Raji (cell line): Measurements from ENCODE around the gene ABCC4.

Experiments used
- POLR2A ChIP-seq: IDR thresholded peaks from 2 replicates; pipeline ENCODE4 v1.6.1; 2011; ENCODE audit warnings: low read depth, low read length, control low read depth; ENCODE audit not compliant: insufficient read depth

Gene ABCC4

DNA sequence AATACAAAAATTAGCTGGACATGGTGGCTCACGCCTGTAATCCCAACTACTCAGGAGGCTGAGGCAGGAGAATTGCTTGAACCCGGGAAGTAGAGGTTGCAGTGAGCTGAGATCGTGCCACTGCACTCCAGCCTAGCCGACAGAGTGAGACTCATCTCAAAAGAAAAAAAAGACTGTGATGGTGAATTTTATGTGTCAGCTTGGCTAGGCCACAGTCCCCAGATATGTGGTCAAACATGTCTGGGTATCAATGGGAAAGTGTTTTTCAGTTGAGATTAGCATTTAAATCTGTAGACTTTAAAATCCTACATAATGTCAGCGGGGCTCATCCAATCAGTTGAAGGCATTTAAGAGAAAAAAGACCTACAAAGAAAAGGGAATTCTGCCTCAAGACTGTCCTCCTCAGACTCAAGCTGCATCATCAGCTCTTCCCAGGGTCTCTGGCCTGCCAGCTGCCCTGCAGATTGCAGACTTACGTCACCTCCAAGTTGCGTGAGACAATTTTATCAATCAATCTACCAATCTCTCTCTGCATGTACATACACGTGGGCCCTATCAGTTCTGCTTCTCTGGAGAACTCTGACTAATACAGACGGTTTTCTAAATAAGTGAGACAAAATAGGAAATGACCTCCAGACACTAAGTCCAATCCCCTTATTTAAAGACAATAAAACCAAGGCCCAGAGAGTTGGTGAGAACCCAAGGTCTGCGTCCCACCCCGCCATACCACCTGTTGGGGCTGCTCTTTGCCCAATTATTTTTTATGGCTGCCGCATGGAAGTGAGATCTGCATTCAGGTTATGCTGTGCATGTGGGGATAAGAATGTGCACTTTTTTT, 99.2 kb downstream of the ABCC4 start:
- no peak for TF ChIP-seq POLR2A

DNA sequence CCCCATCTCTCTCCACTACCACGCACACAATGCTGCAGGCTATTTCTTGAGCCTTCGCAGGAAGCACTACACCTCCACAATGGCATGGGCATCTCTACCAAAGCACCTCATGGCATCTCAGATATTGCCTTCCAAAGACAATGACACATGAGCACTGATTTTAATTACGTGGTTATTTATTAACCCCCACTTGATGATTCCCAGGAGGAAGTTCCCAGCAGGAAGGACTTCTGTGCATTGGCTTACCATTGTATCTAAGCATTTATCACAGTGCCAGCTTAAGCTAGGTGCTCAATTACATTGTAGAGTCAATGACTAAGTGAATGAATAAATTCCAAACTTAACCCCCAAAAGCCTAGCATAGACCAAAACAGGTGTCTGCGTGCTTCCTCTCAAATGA, 101.4 kb downstream of the ABCC4 start:
- no peak for TF ChIP-seq POLR2A

DNA sequence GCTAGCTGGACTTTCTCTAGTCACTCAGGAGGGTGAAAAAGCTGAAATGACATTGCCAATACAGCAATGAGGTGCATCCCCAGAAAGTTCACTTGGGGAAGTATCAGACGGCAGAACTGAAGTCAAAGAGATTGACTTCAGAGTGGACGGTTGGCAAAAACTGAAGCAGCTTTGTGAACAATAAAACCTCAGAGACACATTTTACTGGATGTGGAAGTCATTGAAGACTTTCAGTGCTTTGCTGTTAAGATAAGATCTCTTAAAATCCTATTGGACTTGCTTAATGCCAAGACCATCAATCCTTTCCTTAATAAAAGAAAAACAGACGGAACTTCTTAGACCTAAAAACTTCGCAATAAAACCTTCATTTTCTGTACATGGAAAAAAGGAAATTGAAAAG, 103.7 kb downstream of the ABCC4 start:
- TF ChIP-seq POLR2A: no peak

DNA sequence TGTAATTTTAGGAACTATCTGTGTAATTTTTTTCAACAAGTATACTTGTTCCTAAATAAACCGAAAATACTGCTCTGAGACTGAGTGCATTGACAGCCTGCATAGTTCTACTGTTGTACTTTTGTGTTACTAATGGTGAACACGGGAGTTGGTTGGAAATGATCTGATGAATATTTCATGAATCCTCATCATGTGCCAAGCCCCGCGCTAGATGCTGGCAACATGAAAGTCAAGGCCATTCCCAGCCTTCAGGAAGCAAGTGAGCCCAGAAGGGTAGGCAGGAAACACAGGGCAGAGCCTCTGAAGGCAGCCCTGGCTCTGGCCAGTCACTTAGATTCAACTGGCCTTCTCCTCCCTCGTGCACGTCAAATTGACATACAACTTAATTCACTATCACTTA, 106.1 kb downstream of the ABCC4 start:
- no peak for TF ChIP-seq POLR2A

DNA sequence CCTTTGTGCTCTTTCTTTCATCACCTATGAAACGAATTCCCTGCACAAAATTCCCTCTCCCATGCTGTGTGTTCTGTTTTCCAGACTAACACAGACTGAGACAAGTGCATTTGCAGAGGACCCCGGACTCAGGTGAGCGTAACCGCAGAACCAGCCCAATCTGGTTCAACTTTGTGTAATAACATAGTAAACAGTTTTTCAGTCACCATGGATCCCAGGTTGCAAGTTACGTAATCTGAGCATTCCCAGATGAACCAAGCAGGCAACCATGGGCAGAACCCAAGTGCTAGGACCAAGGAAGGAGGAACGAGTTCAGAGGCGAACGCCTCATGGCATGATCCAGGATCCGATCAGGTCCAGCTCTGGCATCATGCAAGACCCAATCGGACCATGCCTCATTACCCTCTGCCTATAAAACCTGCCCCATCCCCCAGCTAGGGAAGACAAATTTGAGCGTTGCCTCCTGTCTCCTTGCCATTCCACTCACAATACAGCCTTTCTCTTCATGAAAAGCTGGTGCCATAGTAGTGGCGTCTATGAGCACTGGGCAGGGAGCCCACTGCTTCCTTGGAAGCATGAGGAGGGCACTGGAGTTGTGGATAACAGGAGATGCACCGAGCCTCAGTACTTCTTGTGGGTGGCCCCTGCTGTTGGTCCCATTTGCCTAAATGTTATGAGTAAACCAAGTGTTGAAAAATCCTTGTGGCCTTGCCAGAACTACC, 107.6 kb downstream of the ABCC4 start:
- TF ChIP-seq POLR2A: no peak

DNA sequence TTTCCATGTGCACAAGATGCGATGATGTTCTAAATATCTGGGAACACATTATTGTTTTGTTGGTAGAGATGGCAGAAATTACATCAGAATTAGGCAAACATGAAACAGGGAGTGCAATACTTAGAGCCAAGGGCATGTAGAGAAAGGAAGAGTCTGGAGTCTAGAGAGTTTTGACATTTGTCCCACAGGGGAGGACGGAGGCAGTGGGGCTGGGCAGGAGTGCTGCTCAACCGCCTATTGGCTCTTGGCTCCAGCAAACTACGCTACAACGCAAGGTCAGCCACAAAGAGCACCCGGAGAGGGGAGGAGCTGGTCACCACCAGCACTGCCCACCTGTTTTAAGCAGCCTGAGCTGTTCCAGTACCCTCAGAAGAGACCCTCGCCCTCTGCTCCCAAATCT, 108.3 kb downstream of the ABCC4 start:
- TF ChIP-seq POLR2A: no peak

DNA sequence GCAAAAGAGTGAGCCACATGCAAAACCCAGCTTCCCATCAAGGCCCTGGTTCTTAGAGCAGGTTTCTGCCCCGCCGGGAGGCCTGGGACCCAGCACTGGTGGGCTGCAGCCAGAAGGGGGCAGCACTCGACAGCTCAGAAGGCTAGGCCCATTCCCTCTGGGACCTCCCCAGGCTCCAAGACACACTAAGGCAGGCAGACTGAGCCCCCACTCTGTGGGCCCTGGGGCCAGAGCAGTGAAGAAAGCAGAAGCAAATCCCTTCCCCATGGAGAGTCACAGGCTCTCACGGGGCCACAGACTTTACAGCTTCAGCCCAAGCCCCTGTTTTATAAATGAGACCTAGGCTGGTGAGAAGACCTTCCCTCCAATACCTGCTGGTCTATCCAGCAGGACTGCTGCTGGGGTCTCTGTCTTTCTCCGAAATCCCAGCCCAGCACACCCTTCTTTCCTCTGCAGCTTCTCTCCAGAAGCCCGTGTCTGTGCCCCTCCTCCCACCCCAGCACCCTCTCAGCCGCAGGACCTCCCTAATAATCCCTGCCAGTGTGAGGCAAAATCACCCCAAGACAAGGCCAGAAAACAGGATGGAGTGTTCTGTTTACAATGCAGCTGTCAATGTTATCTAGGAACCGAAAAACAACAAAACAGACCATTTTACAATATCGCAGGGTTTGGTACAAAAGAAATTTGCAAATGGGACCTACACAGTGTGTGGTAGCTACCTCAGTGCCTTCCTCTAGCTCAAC, 109.3 kb downstream of the ABCC4 start:
- TF ChIP-seq POLR2A: no peak

DNA sequence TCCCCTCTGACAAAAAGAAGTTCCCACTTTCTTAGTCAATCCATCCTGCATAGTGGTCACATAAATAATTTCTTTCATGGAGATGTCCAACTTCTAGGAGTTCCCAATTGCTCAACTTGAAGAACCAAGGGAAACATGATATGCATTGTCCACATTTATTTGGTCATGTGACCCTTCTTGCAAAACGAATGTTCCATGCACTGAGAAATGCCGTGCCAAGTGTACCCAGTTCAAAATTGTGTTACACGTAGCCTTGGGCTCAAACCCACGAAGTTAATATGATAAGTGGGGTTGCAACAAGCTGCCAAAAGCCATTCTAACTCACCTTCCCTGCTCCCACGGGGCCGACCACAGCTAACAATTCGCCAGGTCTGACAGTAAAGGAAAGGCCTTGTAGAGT, 113.1 kb downstream of the ABCC4 start:
- TF ChIP-seq POLR2A: no peak

DNA sequence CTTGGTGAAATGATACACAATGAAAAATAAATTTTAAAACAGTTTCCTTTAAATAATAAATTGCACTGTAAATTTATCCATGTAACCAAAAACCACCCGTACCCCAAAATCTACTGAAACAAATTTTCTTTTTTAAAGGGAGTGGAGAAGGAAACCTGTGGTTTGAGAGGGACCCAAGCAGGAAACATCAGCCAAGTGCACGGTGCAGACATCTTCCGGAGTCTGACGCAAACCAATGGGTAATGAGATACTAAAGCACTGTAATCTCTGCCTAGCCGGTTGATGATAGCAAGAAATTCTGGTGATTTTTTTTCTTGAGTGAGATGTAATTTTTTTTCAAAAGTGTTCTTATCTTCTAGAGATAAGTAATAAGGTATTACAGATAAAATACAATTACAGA, 115.4 kb downstream of the ABCC4 start:
- TF ChIP-seq POLR2A: no peak

DNA sequence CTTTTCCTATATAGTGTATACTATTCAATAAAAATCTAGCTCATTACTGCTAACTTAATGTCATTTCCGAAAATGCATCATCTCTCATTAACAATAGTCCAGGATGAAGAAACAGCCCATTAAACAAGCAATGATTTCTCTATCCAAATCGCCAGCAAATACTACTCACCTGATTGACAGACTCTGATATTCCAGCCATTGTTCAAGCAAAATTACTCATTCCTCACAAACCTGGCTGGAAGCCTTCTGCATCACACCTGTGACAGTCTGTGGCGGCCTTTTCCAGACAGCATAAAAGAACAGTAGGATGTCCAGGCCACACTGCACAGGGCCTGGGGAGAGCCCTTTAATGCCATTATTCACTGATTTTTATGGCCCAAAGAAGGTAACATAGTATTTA, 115.9 kb downstream of the ABCC4 start:
- no peak for TF ChIP-seq POLR2A

DNA sequence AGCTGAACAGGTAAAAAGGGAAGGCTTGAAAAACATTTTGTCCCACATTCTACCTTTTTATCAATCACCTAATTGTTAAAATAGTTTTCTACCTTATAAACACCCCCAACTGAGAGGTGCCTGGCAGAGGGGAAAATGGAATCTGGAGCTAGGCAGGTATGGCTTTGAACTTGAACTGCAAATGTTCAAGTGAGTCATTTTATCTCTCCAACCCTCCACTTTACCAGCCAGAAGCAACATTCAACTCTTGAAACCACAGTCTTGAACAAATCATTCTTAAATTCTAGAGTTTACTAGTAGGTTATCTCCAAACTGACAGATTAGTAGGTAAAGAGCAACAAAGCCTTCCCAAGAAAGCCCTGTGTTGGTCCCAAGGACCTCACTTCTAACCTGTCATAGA, 116.9 kb downstream of the ABCC4 start:
- TF ChIP-seq POLR2A: no peak

DNA sequence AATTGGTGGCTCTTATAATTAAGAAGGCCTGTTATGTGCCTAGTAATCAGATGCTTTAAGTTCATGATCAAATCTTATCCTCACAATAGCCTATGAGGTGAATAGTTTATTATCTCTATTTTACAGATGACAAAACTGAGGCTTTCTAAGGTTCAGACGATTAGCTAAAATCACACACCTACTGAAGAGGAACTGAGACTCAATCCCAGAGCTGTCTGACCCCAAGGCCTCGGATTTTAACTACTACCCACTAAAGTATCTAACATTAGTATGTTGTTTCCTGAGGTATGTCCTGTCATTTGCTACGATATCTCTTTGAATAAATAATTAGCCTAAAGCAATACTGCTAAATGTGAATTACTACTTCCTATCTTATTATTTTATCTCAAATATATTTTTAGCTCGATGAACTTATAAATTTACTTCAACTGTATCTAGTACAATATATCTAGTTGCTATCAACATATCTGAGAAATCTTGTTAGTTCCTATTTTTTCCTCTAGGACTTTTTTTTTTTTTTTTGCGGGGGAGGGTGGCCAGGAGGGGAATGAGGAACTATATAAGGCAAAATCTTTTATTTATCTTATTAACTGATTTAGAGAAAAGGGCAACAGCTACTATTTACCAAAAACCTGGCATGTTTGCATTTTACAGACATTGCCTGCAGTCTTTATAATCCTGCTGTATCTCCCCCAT, 118.5 kb downstream of the ABCC4 start:
- TF ChIP-seq POLR2A: no peak

DNA sequence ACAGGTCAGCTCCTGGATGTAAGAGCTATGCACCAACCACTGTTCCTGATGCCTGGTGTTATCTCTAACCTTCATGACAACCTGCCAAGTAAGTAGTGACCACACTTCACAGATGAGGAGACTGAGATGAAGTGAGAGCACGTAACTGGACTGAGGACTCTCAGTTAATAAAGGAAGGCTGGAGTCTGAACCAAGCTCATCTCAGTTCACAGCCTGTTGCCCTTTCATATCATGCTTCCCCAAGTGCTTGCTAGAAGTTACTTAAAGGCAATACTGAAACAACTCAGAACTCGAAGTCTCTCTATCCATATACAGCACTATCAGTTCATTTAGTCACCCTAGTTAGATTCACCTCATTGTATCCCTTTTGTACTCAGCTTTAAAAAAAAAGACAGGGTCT, 119.7 kb downstream of the ABCC4 start:
- TF ChIP-seq POLR2A: no peak

DNA sequence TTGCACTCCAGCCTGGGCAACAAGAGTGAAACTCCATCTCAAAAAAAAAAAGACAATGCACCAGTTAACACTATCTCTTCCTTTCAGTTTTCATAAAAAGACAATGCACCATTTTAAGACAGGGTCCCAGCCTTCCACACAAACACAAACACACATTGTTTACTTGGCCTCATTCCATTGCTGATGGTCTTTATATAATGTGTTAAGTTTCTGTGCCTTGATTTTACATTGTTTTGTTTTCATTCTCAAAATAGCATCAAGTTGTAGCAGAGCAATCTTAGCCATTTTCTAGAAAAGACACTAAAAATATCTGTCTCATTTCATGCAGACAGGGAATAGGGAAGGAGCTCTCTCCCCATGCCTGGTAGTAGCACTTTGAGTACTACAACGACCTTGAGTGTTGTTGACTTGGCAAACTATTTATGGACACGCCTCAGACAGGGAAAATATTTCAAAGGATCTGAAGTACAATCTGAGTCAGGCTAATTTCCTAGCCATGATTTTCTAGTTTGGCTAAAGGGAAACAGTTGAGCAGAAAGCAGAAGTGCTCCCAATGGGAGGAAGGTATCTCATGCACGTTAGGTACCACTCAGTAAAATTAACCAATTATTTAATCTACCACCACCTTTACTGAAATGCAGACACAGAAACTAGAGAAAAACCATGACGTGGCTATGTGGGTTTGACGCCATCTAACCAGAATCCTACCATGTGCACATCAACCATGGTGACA, 120.6 kb downstream of the ABCC4 start:
- TF ChIP-seq POLR2A: no peak

DNA sequence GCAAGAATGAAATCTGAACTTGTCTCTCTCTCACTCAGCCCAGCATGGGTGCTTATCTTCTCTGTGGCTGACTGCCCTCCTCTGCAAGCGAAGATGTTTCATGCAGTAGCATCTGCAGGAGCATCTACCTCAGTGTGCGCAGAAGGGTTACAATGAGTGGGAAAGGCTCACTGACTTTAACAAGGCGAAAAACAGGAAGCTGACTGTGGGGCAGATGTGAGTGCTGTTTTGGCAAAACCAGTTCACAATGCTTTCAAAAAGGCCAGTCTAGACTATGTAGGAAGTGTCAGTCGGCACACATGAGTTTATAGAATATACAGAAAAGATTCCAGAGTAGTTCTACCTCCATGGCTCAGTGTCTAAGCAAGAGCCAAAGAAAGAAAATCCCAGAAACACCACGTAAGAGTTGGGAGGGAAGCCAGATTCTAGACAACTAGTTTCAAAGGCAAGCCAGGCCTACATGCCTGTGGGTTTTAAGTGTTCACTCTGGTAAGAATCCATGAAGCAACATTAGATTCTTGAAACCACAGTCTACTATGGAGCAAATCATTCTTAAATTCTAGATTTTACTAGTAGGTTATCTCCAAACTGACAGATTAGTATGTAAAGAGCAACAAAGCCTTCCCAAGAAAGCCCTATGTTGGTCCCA, 124.5 kb downstream of the ABCC4 start:
- no peak for TF ChIP-seq POLR2A

DNA sequence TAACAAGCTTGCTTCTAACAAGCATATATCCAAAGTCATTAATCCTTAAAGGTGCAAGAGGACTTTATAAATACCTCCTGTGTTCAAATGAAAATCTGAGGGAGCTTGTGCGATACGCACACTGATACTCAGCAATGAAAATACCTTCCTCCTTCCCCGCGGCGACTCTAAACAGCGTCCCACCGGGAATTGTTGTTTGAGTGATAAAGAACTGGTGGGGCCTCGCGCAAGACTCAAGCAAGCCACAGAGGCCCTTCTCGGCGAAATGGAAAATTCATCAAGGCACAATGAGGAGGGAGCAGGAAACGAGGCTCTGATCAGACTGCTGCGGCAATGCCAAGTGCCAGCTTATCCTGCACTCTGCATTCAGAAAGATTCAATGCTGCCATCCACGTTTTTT, 126.7 kb downstream of the ABCC4 start:
- no peak for TF ChIP-seq POLR2A
